HEK293 (cell line): ENCODE data around the gene PPP2R5D.
A peak's percentile ranks its signal among the peaks of the same experiment; 100 is the strongest.

ENCODE experiments used
- EGR2 ChIP-seq: fragments of 450-650 bp; formaldehyde crosslinking; IDR thresholded peaks from 2 replicates; pipeline ENCODE4 v1.5.1; 2016; ENCODE audit warnings: low read depth, missing biosample characterization, missing genetic modification characterization
- GFI1B ChIP-seq: fragments of 450-650 bp; formaldehyde crosslinking; IDR thresholded peaks from 2 replicates; pipeline ENCODE4 v1.5.1; 2016; ENCODE audit warnings: missing biosample characterization, missing genetic modification characterization
- GLI2 ChIP-seq: fragments of 450-650 bp; formaldehyde crosslinking; IDR thresholded peaks from 2 replicates; pipeline ENCODE4; 2017; ENCODE audit warnings: missing biosample characterization, missing genetic modification characterization, low read depth, borderline replicate concordance
- GLI4 ChIP-seq: fragments of 450-650 bp; formaldehyde crosslinking; IDR thresholded peaks from 2 replicates; pipeline ENCODE4 v1.5.1; 2016; ENCODE audit warnings: missing biosample characterization, missing genetic modification characterization
- IKZF3 ChIP-seq: fragments of 450-650 bp; IDR thresholded peaks from 2 replicates; pipeline ENCODE4 v1.5.0; 2018; ENCODE audit warnings: missing biosample characterization, mild to moderate bottlenecking, missing genetic modification characterization, moderate library complexity
- KLF7 ChIP-seq: fragments of 450-650 bp; formaldehyde crosslinking; IDR thresholded peaks from 2 replicates; pipeline ENCODE4 v1.5.1; 2016; ENCODE audit warnings: missing biosample characterization, missing genetic modification characterization, borderline replicate concordance
- OSR2 ChIP-seq: fragments of 450-650 bp; formaldehyde crosslinking; IDR thresholded peaks from 2 replicates; pipeline ENCODE4 v1.5.1; 2016; ENCODE audit warnings: missing biosample characterization, missing genetic modification characterization
- ZBTB10 ChIP-seq: fragments of 450-650 bp; formaldehyde crosslinking; IDR thresholded peaks from 2 replicates; pipeline ENCODE4 v1.5.1; 2016; ENCODE audit warnings: missing biosample characterization, missing genetic modification characterization
- ZBTB17 ChIP-seq: fragments of 450-650 bp; formaldehyde crosslinking; IDR thresholded peaks from 2 replicates; pipeline ENCODE4 v1.5.1; 2016; ENCODE audit warnings: missing biosample characterization, missing genetic modification characterization
- ZFHX2 ChIP-seq: fragments of 450-650 bp; formaldehyde crosslinking; conservative IDR thresholded peaks from 2 replicates; pipeline ENCODE4 v1.5.1; 2016; ENCODE audit warnings: missing biosample characterization, missing genetic modification characterization
- ZFP69B ChIP-seq: fragments of 450-650 bp; formaldehyde crosslinking; IDR thresholded peaks from 2 replicates; pipeline ENCODE4 v1.5.1; 2016; ENCODE audit warnings: missing biosample characterization, missing genetic modification characterization
- ZNF24 ChIP-seq: fragments of 450-650 bp; formaldehyde crosslinking; IDR thresholded peaks from 2 replicates; pipeline ENCODE4 v1.5.1; 2016; ENCODE audit warnings: missing biosample characterization, missing genetic modification characterization
- ZNF311 ChIP-seq: fragments of 450-650 bp; formaldehyde crosslinking; IDR thresholded peaks from 2 replicates; pipeline ENCODE4 v1.5.1; 2017; ENCODE audit warnings: missing biosample characterization, missing genetic modification characterization, borderline replicate concordance
- ZNF324 ChIP-seq: fragments of 450-650 bp; formaldehyde crosslinking; IDR thresholded peaks from 2 replicates; pipeline ENCODE4 v1.5.1; 2016; ENCODE audit warnings: missing biosample characterization, missing genetic modification characterization
- ZNF366 ChIP-seq: fragments of 450-650 bp; formaldehyde crosslinking; conservative IDR thresholded peaks from 2 replicates; pipeline ENCODE4 v1.5.1; 2016; ENCODE audit warnings: missing biosample characterization, missing genetic modification characterization
- ZNF37A ChIP-seq: fragments of 450-650 bp; IDR thresholded peaks from 2 replicates; pipeline ENCODE4 v1.5.1; 2018; ENCODE audit warnings: missing biosample characterization, missing genetic modification characterization
- ZNF433 ChIP-seq: fragments of 450-650 bp; formaldehyde crosslinking; IDR thresholded peaks from 2 replicates; pipeline ENCODE4 v1.5.1; 2016; ENCODE audit warnings: missing biosample characterization, missing genetic modification characterization, low read depth
- ZNF529 ChIP-seq: fragments of 450-650 bp; formaldehyde crosslinking; IDR thresholded peaks from 2 replicates; pipeline ENCODE4 v1.5.1; 2017; ENCODE audit warnings: missing genetic modification characterization, missing biosample characterization; ENCODE audit not compliant: insufficient replicate concordance
- ZNF571 ChIP-seq: fragments of 450-650 bp; formaldehyde crosslinking; IDR thresholded peaks from 2 replicates; pipeline ENCODE4 v1.5.0; 2017; ENCODE audit warnings: missing biosample characterization, missing genetic modification characterization
- ZNF768 ChIP-seq: fragments of 450-650 bp; formaldehyde crosslinking; IDR thresholded peaks from 2 replicates; pipeline ENCODE4 v1.5.1; 2018; ENCODE audit warnings: missing biosample characterization, mild to moderate bottlenecking, missing genetic modification characterization
- ZNF776 ChIP-seq: fragments of 450-650 bp; formaldehyde crosslinking; IDR thresholded peaks from 2 replicates; pipeline ENCODE4 v1.5.0; 2017; ENCODE audit warnings: missing biosample characterization, missing genetic modification characterization, borderline replicate concordance
- ZNF785 ChIP-seq: fragments of 450-650 bp; formaldehyde crosslinking; IDR thresholded peaks from 2 replicates; pipeline ENCODE4 v1.5.1; 2016; ENCODE audit warnings: missing biosample characterization, missing genetic modification characterization
- ZNF837 ChIP-seq: fragments of 450-650 bp; formaldehyde crosslinking; IDR thresholded peaks from 2 replicates; pipeline ENCODE4 v1.5.1; 2016; ENCODE audit warnings: missing biosample characterization, missing genetic modification characterization
- ZSCAN23 ChIP-seq: fragments of 450-650 bp; formaldehyde crosslinking; IDR thresholded peaks from 2 replicates; pipeline ENCODE4 v1.5.1; 2016; ENCODE audit warnings: missing biosample characterization, missing genetic modification characterization
- ZSCAN30 ChIP-seq: fragments of 450-650 bp; IDR thresholded peaks from 2 replicates; pipeline ENCODE4 v1.5.1; 2018; ENCODE audit warnings: missing biosample characterization, mild to moderate bottlenecking, missing genetic modification characterization, moderate library complexity
- TF ChIP-seq, protein P1 (sequence below): fragments of 450-650 bp; formaldehyde crosslinking; conservative IDR thresholded peaks from 2 replicates; pipeline ENCODE4 v1.5.1; 2016; ENCODE audit warnings: low read depth, missing biosample characterization, missing genetic modification characterization
- TF ChIP-seq, protein P2 (sequence below): fragments of 450-650 bp; formaldehyde crosslinking; IDR thresholded peaks from 2 replicates; pipeline ENCODE4 v1.5.1; 2016; ENCODE audit warnings: missing biosample characterization, missing genetic modification characterization
- TF ChIP-seq, protein P3 (sequence below): fragments of 450-650 bp; formaldehyde crosslinking; IDR thresholded peaks from 2 replicates; pipeline ENCODE4 v1.5.1; 2016; ENCODE audit warnings: missing biosample characterization, missing genetic modification characterization

PPP2R5D gene

DNA sequence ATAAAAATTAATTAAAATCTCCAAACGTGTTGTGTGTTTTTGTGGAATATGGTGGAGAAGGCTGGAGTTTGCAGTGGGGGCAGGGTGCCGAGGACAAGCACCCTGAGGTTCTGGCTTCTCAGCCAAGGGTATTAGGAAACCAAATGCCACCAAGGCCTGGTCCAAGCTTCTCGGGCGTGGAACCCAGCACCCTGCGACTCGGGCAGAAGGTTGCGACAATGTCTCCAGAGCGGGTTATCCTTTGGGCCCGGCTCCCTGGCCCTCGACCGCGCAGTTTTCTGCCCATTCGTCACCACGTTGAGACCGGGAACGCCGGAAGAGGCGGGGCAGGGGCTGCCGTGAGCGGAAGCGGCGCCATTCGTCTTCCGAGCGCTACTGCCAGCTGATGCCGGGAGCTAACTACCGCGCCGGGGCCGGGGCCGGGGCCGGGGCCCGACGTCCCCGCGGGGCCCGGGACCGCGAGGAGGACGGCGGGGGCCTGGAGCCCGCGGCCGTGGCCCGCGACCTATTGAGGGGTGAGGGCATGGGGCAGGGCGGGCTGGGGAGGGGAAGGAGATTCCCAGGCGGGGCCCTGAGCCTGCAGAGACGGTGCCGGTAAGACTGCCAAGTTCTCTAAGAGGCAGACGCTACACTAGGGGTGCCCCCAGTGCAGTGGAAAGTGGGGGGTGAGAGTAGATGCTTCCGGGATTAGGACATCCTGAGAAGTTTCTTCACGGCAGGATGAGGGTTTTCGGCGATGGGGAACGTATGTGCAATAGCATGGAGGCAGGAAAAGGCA lies 37.1 kb downstream of the PPP2R5D start, which contains the start of gene RRP36 (continued):
- TF ChIP-seq ZNF768 (tag by site-specific recombination) (no peak), ZNF571 (tag by site-specific recombination) (no peak), GLI4 (no peak), IKZF3 (no peak), ZNF785 (no peak), KLF7 (tag by site-specific recombination) (no peak), GLI2 (no peak), ZFP69B (no peak), ZNF776 (tag by site-specific recombination) (no peak), ZNF311 (tag by site-specific recombination) (no peak), ZBTB10 (tag by site-specific recombination) (no peak), ZFHX2 (tag by site-specific recombination) (no peak), ZNF366 (no peak), ZNF324 (tag by site-specific recombination) (no peak), ZSCAN30 (tag by site-specific recombination) (0 out of 2 replicates have a peak, but pooled peaks have one; percentile 3), EGR2 (no peak), ZSCAN23 (no peak), OSR2 (peak; percentile 24; the same call in 1 of the 2 replicates), ZNF37A (no peak), ZNF837 (no peak), ZNF433 (no peak), GFI1B (tag by site-specific recombination) (no peak), ZNF529 (tag by site-specific recombination) (no peak), ZNF24 (tag by site-specific recombination) (no peak; the same call in 1 of the 2 replicates), ZBTB17 (tag by site-specific recombination) (no peak)
- TF ChIP-seq, protein P1, sequence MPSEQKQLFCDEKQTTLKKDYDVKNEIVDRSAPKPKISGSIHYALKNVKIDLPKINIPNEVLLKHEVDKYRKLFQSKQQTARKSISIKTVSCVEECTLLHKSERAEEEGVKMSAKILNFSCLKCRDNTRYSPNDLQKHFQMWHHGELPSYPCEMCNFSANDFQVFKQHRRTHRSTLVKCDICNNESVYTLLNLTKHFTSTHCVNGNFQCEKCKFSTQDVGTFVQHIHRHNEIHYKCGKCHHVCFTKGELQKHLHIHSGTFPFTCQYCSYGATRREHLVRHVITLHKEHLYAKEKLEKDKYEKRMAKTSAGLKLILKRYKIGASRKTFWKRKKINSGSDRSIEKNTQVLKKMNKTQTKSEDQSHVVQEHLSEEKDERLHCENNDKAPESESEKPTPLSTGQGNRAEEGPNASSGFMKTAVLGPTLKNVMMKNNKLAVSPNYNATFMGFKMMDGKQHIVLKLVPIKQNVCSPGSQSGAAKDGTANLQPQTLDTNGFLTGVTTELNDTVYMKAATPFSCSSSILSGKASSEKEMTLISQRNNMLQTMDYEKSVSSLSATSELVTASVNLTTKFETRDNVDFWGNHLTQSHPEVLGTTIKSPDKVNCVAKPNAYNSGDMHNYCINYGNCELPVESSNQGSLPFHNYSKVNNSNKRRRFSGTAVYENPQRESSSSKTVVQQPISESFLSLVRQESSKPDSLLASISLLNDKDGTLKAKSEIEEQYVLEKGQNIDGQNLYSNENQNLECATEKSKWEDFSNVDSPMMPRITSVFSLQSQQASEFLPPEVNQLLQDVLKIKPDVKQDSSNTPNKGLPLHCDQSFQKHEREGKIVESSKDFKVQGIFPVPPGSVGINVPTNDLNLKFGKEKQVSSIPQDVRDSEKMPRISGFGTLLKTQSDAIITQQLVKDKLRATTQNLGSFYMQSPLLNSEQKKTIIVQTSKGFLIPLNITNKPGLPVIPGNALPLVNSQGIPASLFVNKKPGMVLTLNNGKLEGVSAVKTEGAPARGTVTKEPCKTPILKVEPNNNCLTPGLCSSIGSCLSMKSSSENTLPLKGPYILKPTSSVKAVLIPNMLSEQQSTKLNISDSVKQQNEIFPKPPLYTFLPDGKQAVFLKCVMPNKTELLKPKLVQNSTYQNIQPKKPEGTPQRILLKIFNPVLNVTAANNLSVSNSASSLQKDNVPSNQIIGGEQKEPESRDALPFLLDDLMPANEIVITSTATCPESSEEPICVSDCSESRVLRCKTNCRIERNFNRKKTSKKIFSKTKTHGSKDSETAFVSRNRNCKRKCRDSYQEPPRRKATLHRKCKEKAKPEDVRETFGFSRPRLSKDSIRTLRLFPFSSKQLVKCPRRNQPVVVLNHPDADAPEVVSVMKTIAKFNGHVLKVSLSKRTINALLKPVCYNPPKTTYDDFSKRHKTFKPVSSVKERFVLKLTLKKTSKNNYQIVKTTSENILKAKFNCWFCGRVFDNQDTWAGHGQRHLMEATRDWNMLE (tag by site-specific recombination) = peak; percentile 47; the same call in 1 of the 2 replicates
- TF ChIP-seq, protein P2, sequence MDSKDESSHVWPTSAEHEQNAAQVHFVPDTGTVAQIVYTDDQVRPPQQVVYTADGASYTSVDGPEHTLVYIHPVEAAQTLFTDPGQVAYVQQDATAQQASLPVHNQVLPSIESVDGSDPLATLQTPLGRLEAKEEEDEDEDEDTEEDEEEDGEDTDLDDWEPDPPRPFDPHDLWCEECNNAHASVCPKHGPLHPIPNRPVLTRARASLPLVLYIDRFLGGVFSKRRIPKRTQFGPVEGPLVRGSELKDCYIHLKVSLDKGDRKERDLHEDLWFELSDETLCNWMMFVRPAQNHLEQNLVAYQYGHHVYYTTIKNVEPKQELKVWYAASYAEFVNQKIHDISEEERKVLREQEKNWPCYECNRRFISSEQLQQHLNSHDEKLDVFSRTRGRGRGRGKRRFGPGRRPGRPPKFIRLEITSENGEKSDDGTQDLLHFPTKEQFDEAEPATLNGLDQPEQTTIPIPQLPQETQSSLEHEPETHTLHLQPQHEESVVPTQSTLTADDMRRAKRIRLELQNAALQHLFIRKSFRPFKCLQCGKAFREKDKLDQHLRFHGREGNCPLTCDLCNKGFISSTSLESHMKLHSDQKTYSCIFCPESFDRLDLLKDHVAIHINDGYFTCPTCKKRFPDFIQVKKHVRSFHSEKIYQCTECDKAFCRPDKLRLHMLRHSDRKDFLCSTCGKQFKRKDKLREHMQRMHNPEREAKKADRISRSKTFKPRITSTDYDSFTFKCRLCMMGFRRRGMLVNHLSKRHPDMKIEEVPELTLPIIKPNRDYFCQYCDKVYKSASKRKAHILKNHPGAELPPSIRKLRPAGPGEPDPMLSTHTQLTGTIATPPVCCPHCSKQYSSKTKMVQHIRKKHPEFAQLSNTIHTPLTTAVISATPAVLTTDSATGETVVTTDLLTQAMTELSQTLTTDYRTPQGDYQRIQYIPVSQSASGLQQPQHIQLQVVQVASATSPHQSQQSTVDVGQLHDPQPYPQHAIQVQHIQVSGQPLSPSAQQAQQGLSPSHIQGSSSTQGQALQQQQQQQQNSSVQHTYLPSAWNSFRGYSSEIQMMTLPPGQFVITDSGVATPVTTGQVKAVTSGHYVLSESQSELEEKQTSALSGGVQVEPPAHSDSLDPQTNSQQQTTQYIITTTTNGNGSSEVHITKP (tag by site-specific recombination) = peak; percentile 50
- TF ChIP-seq, protein P3, sequence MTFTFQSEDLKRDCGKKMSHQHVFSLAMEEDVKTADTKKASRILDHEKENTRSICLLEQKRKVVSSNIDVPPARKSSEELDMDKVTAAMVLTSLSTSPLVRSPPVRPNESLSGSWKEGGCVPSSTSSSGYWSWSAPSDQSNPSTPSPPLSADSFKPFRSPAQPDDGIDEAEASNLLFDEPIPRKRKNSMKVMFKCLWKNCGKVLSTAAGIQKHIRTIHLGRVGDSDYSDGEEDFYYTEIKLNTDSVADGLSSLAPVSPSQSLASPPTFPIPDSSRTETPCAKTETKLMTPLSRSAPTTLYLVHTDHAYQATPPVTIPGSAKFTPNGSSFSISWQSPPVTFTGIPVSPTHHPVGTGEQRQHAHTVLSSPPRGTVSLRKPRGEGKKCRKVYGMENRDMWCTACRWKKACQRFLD (tag by site-specific recombination) = no peak
